GM19463 (cell line): Measurements from ENCODE around the gene ZNF8.
A peak's percentile ranks its signal among the peaks of the same experiment; 100 is the strongest.
"Not testable (repeated sequence)": the region's sequence is repeated elsewhere in the genome, so short reads cannot be mapped to it uniquely, and the experiment has no call there.

ENCODE experiments used
- ATAC-seq: cut with Tn5 transposase; IDR thresholded peaks from one replicate; pipeline ENCODE4 v1.9.1; 2021; ENCODE audit warnings: mild to moderate bottlenecking, moderate library complexity; ENCODE audit not compliant: unreplicated experiment

Gene ZNF8

GRCh38 chr19:58278541-58279041 lies at the start of gene ZNF8:
TSS of gene ZNF8 (plus strand) at chr19:58278955. CDS start at chr19:58279082, 127 bp downstream.
- peak; percentile 98 for ATAC-seq

DNA sequence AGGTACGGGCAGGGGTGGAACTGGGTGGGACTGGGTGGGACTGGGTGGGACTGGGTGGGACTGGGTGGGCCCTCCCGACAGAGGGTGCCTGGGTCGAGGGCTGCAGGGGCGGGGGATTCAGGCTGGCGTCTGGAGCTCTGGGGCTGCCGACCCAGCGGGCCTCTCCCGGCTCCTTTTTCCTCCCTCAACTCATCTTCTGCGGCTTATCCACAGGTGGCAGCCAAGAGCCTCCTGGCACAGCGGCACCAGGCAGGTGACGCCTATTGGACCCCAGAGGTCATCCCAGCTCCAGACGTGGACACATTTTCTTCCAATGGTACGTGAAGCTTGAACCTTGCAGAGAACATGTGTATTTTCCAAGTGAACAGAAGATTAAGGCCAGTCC lies 49.5 kb upstream of the ZNF8 start:
- ATAC-seq, result no peak

DNA sequence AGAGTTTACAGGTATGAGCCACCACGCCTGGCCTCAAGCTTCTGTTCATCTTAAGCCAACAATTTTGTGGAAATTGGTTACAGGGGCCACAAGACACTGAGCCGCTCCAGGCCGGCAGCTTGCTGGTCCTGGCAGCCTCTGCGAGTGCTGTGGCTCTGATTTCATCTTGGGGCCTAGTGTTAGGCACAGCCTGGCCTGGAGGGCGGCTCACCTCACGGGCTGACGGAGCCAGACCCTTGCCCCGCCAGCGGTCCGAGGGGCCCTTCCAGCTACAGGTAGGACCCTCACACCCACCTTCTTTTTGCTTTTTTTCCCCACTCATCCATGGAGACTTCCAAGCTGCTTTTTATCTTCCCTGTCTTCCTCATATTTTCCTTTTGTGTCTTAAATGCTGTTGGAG lies 41.4 kb upstream of the ZNF8 start:
- no peak for ATAC-seq

DNA sequence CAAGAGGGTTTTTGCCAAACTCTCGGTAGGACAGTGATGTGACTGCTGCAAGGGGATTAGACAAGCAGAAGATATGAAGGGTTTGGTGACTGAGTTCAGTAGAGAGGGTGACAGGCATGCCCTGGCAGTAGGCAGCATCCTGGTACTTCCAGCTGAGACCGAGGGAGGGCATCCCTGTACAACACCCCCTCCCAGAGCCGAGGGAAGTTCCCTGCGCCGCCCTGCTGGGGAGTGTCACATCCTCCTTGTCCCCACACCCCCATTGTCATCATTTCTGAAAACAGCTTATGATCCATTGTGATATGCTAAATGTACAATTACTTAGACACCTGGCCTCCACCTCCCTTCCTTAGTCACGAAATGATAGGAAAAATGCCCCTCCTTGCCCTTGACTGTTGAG lies 35.4 kb upstream of the ZNF8 start:
- ATAC-seq, result no peak

GRCh38 chr19:58248886-58249285 lies 29.9 kb upstream of the ZNF8 start:
- ATAC-seq, result no peak

- ATAC-seq, result no peak
Observed at GRCh38 chr19:58252102-58252685, 26.6 kb upstream of the ZNF8 start.

GRCh38 chr19:58258259-58258658 lies 20.5 kb upstream of the ZNF8 start:
- not testable (repeated sequence) for ATAC-seq

DNA sequence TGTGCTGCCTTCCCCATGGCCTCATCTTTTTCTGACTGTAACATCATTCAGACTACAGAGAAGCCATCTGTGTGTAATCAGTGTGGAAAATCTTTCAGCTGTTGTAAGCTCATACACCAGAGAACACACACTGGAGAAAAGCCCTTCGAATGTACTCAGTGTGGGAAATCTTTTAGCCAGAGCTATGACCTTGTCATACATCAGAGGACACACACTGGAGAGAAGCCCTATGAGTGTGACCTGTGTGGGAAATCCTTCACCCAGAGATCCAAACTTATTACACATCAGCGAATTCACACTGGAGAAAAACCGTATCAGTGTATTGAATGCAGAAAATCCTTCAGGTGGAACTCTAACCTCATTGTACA lies 17.2 kb upstream of the ZNF8 start:
- no peak for ATAC-seq

DNA sequence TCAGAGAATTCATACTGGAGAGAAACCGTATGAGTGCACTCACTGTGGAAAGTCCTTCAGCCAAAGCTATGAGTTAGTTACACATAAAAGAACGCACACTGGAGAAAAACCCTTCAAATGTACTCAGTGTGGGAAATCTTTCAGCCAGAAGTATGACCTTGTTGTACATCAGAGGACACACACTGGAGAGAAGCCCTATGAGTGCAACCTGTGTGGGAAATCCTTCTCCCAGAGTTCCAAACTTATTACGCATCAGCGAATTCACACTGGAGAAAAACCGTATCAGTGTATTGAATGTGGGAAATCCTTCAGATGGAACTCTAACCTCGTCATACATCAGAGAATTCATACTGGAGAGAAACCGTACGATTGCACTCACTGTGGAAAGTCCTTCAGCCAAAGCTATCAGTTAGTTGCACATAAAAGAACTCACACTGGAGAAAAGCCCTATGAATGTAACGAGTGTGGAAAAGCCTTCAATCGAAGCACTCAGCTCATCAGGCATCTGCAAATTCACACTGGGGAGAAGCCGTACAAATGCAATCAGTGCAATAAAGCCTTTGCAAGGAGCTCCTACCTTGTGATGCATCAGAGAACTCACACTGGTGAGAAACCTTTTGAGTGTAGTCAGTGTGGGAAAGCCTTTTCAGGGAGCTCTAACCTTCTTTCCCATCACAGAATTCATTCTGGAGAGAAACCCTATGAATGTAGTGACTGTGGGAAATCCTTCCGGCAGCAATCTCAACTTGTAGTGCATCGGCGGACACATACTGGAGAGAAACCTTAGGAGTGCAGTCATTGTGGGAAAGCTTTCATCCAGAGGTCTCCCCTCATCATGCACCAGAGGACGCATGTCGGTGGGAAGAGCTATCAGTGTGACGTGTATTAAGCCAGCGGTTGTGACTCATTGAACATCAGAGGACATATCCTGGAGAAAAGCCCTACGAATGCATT lies 16.5 kb upstream of the ZNF8 start:
- ATAC-seq, result no peak

GRCh38 chr19:58262922-58263296 lies 15.8 kb upstream of the ZNF8 start:
- no peak for ATAC-seq

DNA sequence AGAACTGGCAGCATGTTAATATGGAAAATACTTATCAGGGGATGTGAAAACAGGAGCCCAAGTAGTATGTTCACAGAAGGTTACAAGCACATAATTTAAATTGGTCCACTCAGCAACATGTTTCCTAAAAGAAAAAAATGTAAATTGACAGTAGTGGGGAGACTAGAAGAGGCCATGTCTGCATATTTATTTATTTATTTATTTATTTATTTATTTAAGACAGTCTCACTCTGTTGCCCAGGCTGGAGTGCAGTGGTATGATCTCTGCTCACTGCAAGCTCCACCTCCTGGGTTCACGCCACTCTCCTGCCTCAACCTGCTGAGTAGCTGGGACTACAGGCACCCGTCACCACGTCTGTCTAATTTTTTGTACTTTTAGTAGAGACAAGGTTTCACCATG lies 13.7 kb upstream of the ZNF8 start:
- no peak for ATAC-seq

- ATAC-seq, result no peak
Observed at GRCh38 chr19:58268344-58268743, 10.4 kb upstream of the ZNF8 start.

- no peak for ATAC-seq
Observed at GRCh38 chr19:58274771-58275201, 4.0 kb upstream of the ZNF8 start.

- no peak for ATAC-seq
Observed at GRCh38 chr19:58275564-58275963, 3.2 kb upstream of the ZNF8 start.

GRCh38 chr19:58277197-58277596 lies 1.6 kb upstream of the ZNF8 start:
- no peak for ATAC-seq

DNA sequence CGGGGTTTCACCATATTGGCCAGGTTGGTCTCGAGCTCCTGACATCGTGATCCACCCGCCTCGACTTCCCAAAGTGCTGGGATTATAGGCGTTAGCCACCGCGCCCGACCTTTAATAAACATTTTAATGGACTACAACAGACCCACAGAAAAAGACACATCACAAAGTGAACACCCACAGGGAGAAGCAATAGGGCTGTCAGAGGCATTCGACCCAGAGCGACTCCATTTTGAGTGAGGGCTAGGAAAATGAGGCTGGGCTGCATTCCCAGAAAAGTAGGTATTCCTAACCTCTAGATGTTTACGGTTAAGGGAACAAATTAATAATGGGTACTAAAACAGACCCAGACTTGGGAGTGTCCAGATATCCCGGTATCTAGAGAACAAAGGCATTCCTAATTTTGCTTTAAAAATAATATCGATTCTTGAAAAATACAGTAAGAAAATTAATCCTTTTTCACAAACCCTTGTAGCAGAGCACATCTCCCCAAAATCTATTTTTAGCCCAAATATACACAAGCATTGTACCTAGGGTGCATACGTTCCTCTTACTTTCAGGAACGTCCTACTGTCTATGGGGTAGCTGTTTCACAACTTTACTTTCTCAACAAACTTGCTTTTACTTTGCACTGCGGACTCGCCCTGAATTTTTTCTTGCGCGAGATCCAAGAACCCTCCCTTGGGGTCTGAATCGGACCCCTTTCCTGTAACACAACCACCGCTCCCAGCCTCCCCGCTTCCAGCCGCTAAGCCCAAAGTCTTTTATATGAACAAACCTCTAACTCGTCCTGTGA lies 811 bp upstream of the ZNF8 start:
- ATAC-seq, result no peak

DNA sequence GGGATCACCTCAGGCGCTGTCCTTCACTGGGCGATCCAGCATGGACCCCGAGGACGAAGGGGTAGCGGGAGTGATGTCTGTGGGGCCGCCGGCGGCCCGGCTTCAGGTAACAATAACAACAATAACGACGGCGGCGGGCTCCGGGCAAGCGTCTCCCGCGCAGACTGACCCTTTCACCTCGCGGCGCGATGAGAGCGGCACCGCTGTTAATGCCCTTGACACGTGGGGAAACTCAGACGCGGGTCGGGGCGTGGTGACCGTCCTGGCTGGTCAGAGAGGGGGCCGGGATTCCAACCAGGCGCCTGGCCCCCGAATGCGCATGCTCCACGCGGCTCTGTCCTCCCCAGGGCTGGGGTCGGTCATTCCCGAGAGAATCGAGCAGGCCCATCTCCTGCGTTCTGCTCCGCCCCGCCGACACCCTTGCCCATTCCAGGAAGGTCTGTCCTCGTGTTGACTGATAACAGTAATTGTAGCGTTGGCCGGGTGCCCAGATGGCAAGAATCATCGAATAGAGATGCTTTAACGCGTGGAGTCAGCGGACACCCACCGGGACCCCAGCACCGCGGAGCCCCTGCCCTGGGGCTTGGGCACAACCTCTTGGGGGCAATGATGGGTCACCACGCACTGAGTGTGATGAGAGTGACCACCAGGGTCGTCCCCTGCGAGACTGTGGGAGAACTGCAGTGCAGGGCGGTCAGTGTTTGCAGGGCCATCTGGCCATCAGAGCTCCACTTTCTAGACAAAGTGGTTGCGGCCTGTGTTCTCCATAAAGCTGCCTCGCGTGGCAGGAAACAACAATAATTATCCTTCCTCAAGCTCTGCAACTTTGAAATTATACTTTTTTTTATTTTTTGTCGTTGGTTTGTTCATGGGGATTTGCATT lies 528 bp downstream of the ZNF8 start:
- ATAC-seq, result peak; percentile 20

DNA sequence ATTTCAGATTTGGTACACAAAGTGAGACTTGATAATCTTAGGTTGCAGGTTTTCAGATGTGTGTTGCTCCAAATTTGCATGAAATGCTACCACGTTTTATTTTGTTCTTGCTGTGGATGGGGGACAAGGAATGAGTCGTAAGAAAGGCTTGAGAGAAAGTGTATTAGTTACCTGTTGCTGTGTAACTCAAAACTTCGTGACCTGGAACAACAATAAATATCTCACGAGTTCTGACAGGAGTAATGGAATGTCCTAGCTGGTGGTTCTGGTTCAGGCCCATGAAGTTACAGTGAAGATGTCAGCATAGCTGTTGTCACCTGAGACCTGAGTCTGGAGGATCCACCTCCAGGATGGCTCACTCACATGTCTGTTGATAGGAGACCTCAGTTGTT lies 1.2 kb downstream of the ZNF8 start:
- no peak for ATAC-seq

DNA sequence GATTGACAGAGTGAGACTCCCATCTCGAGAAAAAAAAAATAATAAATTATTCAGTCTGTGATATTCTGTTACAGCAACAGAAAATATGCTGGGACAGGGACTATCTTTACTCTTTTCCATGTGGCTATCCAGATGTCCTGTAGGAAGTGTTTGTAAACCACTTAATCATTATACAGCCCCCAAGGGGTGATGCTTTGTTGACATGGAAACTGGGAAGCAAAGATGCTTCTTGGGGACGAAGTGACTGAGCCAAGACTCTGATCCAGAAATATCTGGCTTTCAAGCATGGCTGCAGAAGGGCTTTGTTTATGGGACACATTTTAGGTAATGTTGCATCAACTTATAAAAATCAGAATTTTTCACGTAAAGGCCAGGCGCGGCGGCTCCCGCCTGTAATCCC lies 5.4 kb downstream of the ZNF8 start:
- no peak for ATAC-seq

- no peak for ATAC-seq
Observed at GRCh38 chr19:58291943-58292342, 13.2 kb downstream of the ZNF8 start.
